OCI-LY1 (cell line): ENCODE data around the gene LNP1.

Experiments
- CTCF ChIP-seq: fragments of 200-600 bp; sonication (generic), shearing (Covaris generic); IDR thresholded peaks from 2 replicates; pipeline ENCODE4 v1.5.1; 2017; ENCODE audit warnings: mild to moderate bottlenecking, antibody characterized with exemption, low read length, moderate library complexity, mixed read lengths
- EZH2 ChIP-seq: fragments of 200-600 bp; sonication (generic), shearing (Covaris generic); IDR thresholded peaks from 2 replicates; pipeline ENCODE4 v1.8.0; 2017; ENCODE audit warnings: borderline replicate concordance, mixed run types, mild to moderate bottlenecking, antibody characterized with exemption, low read length, moderate library complexity, mixed read lengths

GRCh38 chr3:100376301-100376700 is 25.0 kb upstream of the LNP1 start:
- TF ChIP-seq CTCF (no peak), EZH2 (no peak)
